Mesothelial cell of epicardium (in vitro differentiated cells): ENCODE measurements around the gene C10orf62. TPM values are rescaled to one million over a fixed set of nuclear protein-coding genes. Genes with fewer than 3 reads are reported as not detected.

Source experiments
- DNase-seq, 2 experiments: peaks; one replicate each; pipeline ENCODE4 v3.0.0; 2021; ENCODE audit warnings: low spot score in 2 of 2; ENCODE audit not compliant: unreplicated experiment in 2 of 2
- H3K27ac Mint-ChIP-seq: 2 replicates; pipeline ENCODE4 v1.8.0; 2021; ENCODE audit warnings: mixed read lengths
- H3K27me3 Mint-ChIP-seq: 2 replicates; pipeline ENCODE4 v1.8.0; 2021; ENCODE audit warnings: low read depth, mixed read lengths
- H3K36me3 Mint-ChIP-seq: 2 replicates; pipeline ENCODE4 v1.8.0; 2021; ENCODE audit warnings: mixed read lengths
- H3K4me1 Mint-ChIP-seq: 2 replicates; pipeline ENCODE4 v1.8.0; 2021; ENCODE audit warnings: mixed read lengths
- H3K4me3 Mint-ChIP-seq: 2 replicates; pipeline ENCODE4 v1.8.0; 2021; ENCODE audit warnings: mild to moderate bottlenecking, moderate library complexity, mixed read lengths
- H3K9me3 Mint-ChIP-seq: 2 replicates; pipeline ENCODE4 v1.8.0; 2021; ENCODE audit warnings: mixed read lengths
- total RNA-seq: library from RNA; stranded (reverse); gene quantifications from 3 replicates; pipeline ENCODE4 v1.2.1, GENCODE V29; 2021
- TF ChIP-seq, protein P1 (sequence below): fragments of 200-600 bp; sonication (generic); IDR thresholded peaks from one replicate; pipeline ENCODE4 v1.5.0; 2021; ENCODE audit warnings: antibody characterized with exemption; ENCODE audit not compliant: unreplicated experiment

C10orf62 gene
- total RNA-seq, 1 donor from 2014 or later, result not detected

DNA sequence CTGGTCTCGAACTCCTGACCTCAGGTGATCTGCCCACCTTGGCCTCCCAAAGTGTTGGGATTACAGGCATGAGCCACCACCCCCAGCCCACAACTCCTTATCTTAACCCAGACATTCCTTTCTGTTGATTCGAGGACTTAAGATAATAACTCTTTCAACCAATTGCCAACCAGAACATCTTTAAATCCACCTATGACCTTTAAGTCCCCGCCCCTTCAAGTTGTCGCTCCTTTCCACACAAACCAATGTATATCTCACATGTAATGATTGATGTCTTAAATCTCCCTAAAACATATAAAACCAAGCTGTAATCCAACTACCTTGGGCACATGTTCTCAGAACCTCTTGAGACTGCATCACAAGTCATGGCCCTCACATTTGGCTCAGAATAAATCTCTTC lies 24.7 kb upstream of the C10orf62 start:
- TF ChIP-seq, protein P1, sequence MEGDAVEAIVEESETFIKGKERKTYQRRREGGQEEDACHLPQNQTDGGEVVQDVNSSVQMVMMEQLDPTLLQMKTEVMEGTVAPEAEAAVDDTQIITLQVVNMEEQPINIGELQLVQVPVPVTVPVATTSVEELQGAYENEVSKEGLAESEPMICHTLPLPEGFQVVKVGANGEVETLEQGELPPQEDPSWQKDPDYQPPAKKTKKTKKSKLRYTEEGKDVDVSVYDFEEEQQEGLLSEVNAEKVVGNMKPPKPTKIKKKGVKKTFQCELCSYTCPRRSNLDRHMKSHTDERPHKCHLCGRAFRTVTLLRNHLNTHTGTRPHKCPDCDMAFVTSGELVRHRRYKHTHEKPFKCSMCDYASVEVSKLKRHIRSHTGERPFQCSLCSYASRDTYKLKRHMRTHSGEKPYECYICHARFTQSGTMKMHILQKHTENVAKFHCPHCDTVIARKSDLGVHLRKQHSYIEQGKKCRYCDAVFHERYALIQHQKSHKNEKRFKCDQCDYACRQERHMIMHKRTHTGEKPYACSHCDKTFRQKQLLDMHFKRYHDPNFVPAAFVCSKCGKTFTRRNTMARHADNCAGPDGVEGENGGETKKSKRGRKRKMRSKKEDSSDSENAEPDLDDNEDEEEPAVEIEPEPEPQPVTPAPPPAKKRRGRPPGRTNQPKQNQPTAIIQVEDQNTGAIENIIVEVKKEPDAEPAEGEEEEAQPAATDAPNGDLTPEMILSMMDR, result no peak
- Mint-ChIP-seq H3K4me3 (no peak overlapping the region), H3K27ac (no peak overlapping the region), H3K9me3 (peaks cover 9% of the 10 kb centered on the region), H3K36me3 (peaks cover 4% of the 10 kb centered on the region), H3K4me1 (peaks cover 6% of the 10 kb centered on the region), H3K27me3 (no peaks in the 10 kb centered on the region)
- DNase-seq, result no peak

DNA sequence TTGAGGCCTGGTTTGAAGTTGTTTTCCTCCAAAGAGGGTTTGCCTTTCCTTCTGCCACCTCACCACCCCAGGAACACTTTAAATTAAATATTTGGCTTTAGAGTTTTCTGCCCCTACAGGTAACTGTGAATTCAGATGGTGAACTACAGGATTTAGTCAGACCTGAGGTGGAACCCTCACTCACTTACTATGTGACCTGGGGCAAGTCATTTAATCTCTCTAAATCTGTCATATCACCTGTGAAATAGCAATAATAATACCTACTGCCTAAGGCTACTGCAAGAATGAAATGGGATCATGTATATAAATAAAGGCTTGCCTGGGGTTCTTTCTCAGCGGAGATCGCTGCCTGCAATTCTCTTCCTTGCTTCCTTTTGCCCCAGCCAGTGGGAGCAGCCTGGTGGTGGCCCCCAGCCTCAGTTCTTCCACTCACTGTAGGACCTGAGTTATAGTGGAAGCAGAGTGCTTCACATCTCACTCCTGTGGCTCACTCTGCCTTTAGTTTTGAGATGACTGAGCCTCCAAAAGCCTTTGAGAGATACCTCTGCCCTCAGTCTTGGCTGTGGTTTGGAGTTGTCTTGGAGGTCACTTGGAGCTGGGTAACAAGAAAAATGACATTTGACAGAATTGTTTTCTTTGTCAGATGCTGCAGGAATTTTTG lies 23.1 kb upstream of the C10orf62 start:
- H3K4me3 Mint-ChIP-seq, result no peak overlapping the region
- H3K27ac Mint-ChIP-seq, result no peak overlapping the region
- peaks cover 9% of the 10 kb centered on the region for H3K9me3 Mint-ChIP-seq
- DNase-seq, result no peak
- peaks cover 4% of the 10 kb centered on the region for H3K36me3 Mint-ChIP-seq
- no peaks in the 10 kb centered on the region for H3K27me3 Mint-ChIP-seq
- H3K4me1 Mint-ChIP-seq, result peaks cover 10% of the 10 kb centered on the region
- TF ChIP-seq, protein P1, result no peak

DNA sequence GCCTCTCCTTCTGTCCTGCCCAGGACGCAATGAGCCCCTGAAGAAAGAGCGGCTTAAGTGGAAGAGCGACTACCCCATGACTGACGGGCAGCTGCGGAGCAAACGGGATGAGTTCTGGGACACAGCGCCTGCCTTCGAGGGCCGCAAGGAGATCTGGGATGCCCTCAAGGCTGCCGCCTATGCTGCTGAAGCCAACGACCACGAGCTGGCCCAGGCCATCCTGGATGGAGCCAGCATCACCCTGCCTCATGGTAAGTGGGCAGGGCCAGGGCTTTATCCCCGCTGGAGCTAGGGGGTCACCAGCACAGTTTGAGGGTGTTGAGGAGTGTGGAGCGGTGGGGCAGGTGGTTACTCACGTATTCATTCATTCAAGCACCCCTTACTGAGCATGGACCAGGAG lies 21.6 kb upstream of the C10orf62 start:
- Mint-ChIP-seq H3K4me3 (no peak overlapping the region), H3K4me1 (peaks cover 21% of the 10 kb centered on the region), H3K36me3 (peaks cover 4% of the 10 kb centered on the region), H3K27ac (no peak overlapping the region), H3K27me3 (no peaks in the 10 kb centered on the region), H3K9me3 (peaks cover under 1% of the 10 kb centered on the region)
- no peak for DNase-seq
- TF ChIP-seq, protein P1, result no peak

DNA sequence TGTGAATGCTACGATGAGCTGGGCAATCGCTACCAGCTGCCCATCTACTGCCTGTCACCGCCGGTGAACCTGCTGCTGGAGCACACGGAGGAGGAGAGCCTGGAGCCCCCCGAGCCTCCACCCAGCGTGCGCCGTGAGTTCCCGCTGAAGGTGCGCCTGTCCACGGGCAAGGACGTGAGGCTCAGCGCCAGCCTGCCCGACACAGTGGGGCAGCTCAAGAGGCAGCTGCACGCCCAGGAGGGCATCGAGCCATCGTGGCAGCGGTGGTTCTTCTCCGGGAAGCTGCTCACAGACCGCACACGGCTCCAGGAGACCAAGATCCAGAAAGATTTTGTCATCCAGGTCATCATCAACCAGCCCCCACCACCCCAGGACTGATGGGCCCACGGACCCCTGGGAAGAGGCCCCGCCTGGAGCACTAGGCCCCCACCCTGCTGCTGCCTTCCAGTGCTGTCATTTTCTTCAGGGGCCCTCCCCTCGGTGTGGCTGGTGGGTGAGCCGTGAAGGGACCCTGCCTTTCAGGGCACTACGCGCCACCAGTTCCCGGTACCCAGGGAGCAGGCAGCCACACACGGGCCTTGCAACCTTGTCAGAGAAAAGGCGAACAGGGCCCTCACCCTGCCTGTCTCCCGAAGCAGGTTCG lies 19.3 kb upstream of the C10orf62 start:
- Mint-ChIP-seq H3K4me3 (no peak overlapping the region), H3K9me3 (no peaks in the 10 kb centered on the region), H3K27ac (no peak overlapping the region), H3K4me1 (peaks cover 33% of the 10 kb centered on the region), H3K27me3 (no peaks in the 10 kb centered on the region), H3K36me3 (peaks cover 4% of the 10 kb centered on the region)
- no peak for DNase-seq
- TF ChIP-seq, protein P1, result no peak

DNA sequence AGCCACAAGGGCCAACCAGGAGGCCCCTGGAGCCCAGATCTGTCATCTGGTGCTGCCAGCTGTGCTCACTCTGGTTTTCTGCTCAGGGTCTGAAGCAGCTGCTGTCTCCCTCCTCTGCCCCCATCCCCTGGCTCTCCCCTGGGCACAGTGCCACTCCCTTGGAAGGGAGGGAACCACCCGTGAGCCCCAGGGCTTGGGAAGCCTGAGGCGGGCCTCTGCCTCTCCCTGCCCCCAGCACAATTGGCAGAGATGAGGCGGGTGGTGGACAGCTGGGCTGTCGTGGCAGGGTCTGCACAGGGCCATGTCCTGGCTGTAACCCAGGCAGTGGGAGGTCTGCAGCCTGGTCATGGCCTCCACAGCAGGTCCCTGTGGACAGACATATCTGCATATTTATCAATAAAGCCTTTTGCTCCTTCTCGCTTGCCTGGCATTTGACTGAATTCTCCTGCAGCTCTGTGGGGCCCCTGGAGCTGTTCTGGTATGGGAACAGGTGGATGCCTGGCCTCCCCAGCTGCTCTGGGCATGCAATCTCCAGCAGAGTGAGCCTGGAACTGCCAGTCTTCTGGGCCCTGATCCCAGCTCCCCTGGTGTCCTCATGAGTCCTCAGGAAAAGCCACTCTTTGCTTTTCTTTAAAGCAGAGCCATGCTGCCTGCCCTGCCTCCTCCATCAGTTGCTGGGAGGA lies 18.6 kb upstream of the C10orf62 start:
- H3K4me3 Mint-ChIP-seq, result no peak overlapping the region
- TF ChIP-seq, protein P1, result no peak
- H3K9me3 Mint-ChIP-seq, result no peaks in the 10 kb centered on the region
- H3K27me3 Mint-ChIP-seq, result no peaks in the 10 kb centered on the region
- peaks cover 33% of the 10 kb centered on the region for H3K4me1 Mint-ChIP-seq
- peaks cover 4% of the 10 kb centered on the region for H3K36me3 Mint-ChIP-seq
- DNase-seq, result no peak
- peak overlapping the region; percentile 64 for H3K27ac Mint-ChIP-seq
